Adipose tissue (tissue), 3 donors: ENCODE results near the gene PRKCA. TPM values are rescaled to one million over a fixed set of nuclear protein-coding genes. Genes with fewer than 3 reads are reported as not detected.
"Not testable (repeated sequence)": the region's sequence is repeated elsewhere in the genome, so short reads cannot be mapped to it uniquely, and the experiment has no call there.

Experiments
- H3K27ac ChIP-seq: one replicate; pipeline ENCODE4 v1.5.1; 2013; ENCODE audit warnings: low read depth, low read length
- WGBS, 3 donors: extraction: QIAGEN DNeasy Blood & Tissue Kit; methylation state at CpG; one replicate each; pipeline ENCODE4 v1.1.7; 2013; 5-methylcytosine and 5-hydroxymethylcytosine counted together
- polyA plus RNA-seq, 3 donors: library from polyadenylated mRNA; stranded (reverse); fragments of 200-250 nt; gene quantifications; one replicate each; pipeline ENCODE4 v1.2.3, GENCODE V29; 2013
- donor health status: healthy with polysubstance abuse.
- donor health status: Bipolar disorder and iron deficiency.
- donor health status: healthy.

PRKCA gene
- polyA plus RNA-seq = 1 to 10 TPM; 2.1 to 6.3 (median 2.3) TPM

DNA sequence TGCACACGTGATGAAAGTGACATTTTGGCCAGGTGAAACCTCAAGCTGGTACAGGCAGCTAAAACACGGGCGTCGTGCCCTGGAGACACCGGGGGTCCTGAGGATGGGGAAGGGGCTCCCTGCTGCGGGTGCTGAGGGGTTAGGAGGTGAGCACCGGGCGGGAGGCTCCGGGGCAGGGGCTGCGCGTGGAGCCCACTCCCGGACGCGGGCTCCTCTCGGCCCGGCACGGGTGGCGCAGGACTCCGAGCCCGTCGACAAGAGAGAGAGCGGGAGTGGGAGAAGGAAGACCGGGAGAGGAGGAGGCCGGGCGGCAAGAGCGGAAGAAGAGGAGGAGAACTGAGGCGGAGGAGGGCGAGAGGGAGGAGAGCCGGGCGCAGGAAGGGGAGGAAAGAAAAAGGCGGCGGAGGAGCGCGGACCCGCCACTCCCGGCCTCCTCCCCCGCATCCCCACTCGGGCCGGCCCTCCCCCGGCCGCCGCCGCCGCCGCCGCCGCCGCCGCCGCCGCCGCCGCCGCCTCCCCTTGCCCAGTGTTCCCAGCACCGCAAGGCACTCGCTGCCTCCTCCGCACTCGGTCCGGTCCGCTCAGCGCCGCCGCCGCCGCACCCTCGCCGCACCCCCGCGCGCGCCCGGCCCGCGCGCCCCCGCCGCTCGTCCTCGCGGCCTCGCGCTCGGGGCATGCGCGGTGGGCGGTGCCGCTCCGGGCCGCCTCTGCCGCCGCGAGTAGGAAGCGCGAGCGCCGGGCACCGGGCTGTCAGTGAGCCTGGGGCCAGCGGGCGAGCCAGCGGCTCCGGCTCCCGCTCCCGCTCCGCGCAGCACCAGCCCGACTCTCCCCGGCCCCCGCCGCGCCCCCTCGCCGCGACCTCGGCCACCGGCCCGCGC is at the start of gene PRKCA:
Gene PRKCA (plus strand): TSS at position 750 of the 878 bp plus-strand sequence.
- 1% methylated on average over 43 to 91 of the region's 117 CpGs for WGBS, 3 donors

DNA sequence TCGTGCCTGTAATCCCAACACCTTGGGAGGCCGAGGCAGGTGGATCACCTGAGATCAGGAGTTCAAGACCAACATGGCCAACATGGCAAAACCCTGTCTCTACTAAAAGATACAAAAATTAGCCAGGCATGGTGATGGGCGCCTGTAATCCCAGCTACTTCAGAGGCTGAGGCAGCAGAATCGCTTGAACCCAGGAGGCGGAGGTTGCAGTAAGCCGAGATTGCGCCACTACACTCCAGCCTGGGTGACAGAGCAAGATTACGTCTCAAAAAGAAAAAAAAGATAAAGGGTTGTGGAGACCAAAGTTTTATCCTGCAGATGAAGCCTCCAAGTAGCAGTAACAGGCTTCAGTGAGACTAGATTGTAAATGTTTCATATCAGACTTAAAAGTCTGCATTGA is 49.0 kb upstream of the PRKCA start:
- 74 to 87% (median 76%) methylated on average over 8 of the region's 8 CpGs for WGBS, 3 donors

More for the DNA sequence above, at the start of gene PRKCA:
- H3K27ac ChIP-seq = peak within 1 kb of the TSS; percentile 29

DNA sequence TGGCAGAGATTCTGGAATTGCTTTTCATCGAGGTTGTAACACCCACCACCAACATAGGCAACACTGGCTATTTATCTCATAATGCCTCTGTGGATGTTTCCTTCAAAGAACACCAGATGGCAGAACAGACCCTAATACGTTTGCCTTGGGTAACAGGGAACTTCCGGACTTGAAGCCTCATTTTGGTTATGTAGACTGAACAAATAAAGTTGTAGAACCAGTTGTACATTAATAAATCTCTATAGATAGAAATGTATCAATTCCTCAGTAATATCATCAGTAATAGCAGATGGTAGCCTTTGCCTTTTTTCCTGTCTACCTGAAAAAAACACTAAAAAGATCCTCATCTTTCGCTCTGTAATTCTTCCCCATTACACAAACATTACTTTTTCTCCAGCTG is 47.3 kb upstream of the PRKCA start:
- 22 to 25% (median 23%) methylated on average over 4 of the region's 4 CpGs for WGBS, 3 donors
- H3K27ac ChIP-seq = no peak overlapping the region

More for the DNA sequence above, 49.0 kb upstream of the PRKCA start:
- H3K27ac ChIP-seq = not testable (repeated sequence)

DNA sequence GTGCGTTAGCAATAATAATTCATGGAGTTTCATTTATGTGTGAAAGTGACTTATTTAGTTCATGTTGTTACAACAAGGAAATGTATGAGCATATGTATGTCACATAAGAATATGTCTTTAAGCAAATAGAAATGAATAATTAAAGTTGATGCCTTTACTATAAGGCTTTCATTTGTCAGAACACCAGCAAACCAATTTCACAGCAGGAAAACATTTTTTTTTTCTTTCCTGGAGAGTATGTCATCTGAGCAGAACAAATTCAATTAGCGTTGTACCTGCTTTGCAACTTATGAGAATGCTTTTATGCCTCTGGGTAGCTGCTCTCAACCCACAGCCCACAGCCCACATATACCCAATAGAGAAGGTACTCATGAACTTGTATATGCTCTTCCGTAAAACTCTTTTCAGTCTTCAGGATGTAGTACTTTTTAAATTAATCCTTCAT is 46.9 kb upstream of the PRKCA start:
- 60 to 77% (median 74%) methylated on average over 3 of the region's 3 CpGs for WGBS, 3 donors
- no peak overlapping the region for H3K27ac ChIP-seq

DNA sequence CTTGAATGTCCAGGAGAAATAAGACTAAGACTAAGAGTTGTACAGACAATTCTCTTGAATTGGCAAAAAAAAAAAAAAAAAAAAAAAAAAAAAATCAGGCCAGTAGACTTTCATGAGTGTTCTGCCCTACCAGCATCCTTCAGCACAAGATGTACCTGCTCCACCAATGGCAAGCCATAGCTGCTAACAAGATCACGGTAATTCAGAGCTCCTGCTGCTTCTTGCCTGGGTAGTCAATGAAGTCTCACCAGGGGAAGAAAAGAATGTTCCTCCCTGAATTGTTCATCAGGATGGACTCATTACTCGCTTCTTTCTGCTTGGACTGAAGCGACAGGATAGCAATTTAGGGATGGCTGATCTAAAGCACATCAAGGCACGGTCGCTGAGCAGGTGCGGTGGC is 42.1 kb upstream of the PRKCA start:
- WGBS, 3 donors = 86 to 95% (median 92%) methylated on average over 6 of the region's 6 CpGs
- H3K27ac ChIP-seq = no peak overlapping the region

DNA sequence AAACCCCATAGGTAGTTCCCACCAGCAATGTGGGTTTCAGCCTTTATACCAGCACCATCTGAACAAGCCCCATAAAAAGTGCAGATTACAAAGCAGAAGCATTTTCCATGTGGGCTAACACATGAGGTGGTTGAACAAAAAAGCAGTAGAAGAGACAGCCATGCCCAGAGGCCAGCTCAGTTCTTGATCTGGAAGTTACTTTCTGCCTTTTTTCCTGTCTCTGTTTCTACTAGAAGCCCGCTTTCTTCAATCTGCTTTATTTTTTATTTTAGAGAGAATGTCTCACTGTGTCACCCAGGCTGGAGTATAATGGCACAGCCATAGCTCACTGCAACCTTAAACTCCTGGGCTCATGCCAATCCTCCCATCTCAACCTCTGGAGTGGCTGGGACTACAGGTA is 41.7 kb upstream of the PRKCA start:
- H3K27ac ChIP-seq = no peak overlapping the region
- 96 to 100% (median 96%) methylated on average over 1 of the region's 1 CpG for WGBS, 3 donors

DNA sequence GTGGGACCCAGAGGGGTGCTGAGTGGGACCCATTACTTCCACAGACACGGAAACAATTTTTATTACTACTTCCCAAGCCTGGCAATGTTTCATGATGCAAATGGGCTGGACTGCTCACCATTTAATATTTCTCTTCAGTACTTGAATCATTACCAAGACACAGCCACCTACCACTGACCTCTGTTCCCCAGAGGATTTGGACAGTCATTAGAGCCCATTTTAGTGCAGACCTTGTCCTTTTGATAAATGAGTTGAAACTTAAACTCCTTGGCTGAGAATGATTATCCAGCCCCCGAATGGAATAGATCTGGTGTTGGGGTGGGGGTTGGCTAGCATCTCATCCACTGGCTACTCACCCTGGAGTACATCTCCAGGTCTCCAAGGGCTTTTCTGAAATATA is 39.6 kb upstream of the PRKCA start:
- WGBS, 3 donors = 56 to 60% (median 60%) methylated on average over 2 of the region's 2 CpGs

DNA sequence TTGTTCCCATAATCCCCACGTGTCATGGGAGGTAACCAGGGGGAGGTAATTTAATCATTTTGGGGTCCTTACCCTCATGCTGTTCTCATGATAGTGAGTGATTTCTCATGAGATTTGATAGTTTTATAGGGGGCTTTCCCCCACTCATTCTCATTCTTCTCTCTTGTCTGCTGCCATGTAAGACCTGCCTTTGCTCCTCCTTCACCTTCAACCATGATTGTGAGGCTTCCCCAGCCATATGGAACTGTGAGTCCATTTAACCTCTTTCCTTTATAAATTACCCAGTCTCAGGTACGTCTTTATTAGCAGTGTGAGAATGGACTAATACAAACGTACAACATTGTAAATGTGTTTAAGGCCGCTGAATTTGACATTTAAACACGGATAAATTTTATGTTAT is 37.7 kb upstream of the PRKCA start:
- WGBS, 3 donors = 89 to 94% (median 91%) methylated on average over 5 of the region's 5 CpGs
- no peak overlapping the region for H3K27ac ChIP-seq

More for the DNA sequence above, 39.6 kb upstream of the PRKCA start:
- H3K27ac ChIP-seq = no peak overlapping the region

DNA sequence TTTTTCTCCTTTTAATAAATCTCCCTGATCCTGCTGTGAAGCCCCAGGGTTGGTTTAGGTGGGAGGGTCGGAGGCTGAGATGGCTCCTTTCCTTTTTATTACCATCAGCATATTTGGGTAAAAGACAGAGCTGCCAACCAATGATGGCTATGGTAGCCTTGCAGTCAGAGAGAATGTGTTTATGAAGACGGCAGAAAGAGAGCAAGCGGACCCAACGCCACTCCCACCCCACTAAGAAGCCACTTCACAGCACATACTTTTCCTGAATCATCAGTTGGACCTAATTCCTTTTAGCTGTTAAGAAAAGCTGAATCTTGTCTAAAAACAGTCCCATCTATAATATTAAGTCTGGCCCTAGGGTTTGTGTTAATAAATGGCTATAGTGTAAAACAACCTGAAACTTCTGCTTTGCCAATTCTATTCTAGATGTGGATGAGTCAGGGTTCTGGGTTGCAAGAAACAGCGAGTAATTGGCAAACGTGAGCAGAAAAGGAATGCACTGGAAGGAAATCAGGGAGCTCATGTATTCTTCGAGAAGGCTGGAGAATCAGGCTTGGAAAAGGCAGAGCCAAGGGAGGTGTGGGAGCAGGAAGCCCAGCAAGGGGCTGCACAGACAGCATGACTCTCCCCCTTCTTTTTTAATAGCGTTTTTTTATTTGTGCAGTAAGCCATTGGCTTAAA is 34.0 kb upstream of the PRKCA start:
- WGBS, 3 donors = 62 to 79% (median 64%) methylated on average over 8 of the region's 8 CpGs

DNA sequence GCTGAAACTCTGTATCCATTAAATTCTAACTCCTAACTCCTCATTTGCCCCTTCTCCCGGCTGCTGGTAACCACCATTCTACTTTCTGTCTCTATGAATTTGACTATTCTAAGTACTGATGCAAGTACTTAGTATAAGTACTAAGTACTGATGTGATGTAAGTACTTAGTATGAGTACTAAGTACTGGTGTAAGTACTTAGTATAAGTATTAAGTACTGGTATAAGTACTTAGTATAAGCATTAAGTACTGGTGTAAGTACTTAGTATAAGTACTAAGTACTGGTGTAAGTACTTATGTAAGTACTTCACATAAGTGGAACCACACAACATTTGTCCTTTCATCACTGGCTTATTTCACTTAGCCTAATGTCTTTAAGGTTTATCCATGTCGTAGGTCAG is 32.3 kb upstream of the PRKCA start:
- WGBS, 3 donors = 88 to 95% (median 94%) methylated on average over 2 of the region's 2 CpGs

More for the DNA sequence above, 34.0 kb upstream of the PRKCA start:
- no peak overlapping the region for H3K27ac ChIP-seq

DNA sequence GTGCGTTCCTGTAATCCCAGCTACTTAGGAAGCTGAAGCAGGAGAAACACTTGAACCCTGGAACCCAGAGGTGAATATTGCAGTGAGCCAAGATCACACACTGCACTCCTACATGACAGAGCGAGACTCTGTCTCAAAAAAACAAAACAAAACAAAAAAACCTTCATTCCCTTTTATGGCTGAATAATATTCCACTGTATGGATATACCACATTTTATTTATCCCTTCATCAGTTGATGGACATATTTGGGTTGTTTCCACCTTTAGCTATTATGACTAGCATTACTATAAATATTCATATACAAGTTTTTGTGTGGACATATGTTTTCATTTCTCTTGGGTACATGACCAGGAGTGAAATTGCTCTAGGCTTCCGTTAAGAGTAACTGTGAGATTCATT is 30.9 kb upstream of the PRKCA start:
- no peak overlapping the region for H3K27ac ChIP-seq
- WGBS, 3 donors = 97 to 98% (median 98%) methylated on average over 3 of the region's 3 CpGs

More for the DNA sequence above, 32.3 kb upstream of the PRKCA start:
- H3K27ac ChIP-seq = no peak overlapping the region

DNA sequence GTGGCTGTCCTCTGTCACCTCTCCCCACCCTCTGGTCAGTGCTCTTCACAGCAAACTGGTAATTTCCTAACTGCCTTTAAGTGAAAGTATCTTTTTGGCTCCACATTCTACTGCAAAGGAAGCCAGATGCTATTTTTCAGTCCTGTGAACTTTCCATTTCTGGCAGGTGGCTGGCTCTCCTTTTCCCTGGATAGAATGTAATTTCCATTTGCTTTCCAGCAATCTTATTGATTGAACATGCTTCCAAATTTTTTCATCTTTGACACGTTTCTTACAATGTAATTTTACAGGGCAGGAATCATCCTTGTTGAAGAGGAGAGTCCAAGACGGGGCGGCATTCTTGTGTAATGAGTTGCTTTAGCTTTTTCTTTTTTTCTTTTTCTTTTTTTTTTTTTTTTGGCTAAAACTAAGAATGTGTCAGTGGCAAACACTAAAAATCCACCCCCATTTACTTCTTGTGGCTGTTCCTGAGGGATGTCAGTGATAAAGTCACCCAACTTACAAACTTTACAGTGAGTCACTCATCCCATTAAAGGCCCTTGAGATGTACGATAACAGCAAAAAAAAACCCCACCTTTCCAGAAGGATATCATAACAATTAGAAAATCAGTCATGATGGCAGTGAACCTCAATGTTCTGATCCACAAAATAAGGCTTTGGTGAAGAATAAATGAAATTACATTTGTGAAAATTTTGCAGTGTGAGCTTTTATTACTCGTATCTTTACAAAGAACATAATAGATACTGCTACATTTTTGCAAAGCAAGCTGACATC is 29.4 kb upstream of the PRKCA start:
- 55 to 59% (median 58%) methylated on average over 5 of the region's 5 CpGs for WGBS, 3 donors
- H3K27ac ChIP-seq = no peak overlapping the region

DNA sequence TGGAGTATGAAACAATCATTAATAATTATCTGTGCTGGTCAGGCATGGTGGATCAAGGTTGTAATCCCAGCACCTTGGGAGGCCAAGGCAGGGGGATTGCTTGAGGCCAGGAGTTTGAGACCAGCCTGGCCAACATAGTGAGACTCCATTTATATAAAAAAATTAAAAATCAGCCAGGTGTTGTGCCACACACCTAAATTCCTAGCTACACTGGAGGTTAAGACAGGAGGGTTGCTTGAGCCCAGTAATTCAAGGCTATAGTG is 28.9 kb upstream of the PRKCA start:
- H3K27ac ChIP-seq = no peak overlapping the region

DNA sequence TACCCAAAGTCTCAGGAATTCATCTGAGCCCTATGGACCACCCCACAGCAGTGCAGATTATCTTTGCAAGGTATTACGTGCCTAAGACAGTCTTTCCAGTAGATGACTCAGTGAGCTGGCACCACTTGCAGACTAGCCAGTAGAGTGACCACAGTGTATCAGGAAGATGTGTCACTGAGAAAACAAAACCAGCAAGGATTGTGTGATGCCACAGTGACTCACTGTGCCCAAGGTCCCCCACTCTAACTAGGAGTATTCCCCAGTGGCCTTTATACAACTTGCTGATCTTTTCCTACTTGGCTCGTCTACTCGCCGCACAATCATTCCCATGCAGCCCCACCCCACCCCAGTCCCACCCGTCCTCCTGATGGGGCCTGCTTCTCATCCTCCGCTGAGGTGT is 26.8 kb upstream of the PRKCA start:
- H3K27ac ChIP-seq = no peak overlapping the region
- WGBS, 3 donors = 66 to 86% (median 71%) methylated on average over 6 of the region's 6 CpGs

DNA sequence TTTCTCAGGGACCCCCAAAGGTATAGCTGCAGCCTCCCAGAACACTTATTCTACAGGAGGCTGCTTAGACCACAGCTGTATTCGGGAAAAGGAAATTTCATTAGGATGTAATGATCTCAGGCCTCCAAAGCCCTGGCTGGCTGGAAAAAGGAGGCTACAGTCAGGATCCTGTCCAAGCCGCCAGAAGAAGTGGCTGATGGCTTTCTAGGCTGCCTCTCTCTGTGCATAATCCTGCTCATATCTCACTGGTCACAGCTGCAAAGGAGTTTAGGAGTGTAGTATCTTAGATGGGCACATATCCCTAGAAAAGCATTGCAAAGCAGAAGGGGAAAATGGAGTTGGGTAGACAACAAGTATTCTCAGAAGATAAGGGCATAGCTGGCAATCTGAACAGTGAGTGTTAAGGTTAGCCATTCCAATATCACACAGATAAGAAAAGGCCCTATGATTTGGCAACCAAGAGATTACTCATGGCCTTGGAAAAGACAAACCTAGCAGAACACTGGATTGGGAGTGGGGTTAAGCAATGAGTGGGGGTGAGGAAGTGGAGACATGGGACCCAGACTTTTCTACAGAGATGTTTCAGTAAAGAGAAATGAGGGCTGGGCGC is 26.0 kb upstream of the PRKCA start:
- 75 to 92% (median 85%) methylated on average over 3 of the region's 3 CpGs for WGBS, 3 donors
- no peak overlapping the region for H3K27ac ChIP-seq

DNA sequence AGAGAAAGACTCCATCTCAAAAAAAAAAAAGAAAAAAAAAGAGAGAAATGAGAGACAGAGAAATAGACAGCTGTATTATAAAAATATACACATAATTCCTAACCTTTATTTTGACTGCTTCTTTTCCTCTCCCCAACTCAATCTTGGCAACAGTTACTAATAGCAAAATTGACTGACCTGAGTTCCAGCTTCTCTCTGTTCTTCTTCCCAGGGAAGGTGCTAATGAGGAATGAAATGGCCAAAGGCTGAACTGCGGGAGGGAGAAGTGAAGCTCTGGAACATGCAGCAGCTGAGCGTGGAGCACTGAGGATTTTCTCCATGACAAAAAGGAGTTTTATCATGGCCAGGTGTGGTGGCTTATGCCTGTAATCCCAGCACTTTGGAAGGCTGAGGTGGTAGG is 25.2 kb upstream of the PRKCA start:
- WGBS, 3 donors = 86 to 97% (median 91%) methylated on average over 2 of the region's 2 CpGs
- H3K27ac ChIP-seq = no peak overlapping the region

DNA sequence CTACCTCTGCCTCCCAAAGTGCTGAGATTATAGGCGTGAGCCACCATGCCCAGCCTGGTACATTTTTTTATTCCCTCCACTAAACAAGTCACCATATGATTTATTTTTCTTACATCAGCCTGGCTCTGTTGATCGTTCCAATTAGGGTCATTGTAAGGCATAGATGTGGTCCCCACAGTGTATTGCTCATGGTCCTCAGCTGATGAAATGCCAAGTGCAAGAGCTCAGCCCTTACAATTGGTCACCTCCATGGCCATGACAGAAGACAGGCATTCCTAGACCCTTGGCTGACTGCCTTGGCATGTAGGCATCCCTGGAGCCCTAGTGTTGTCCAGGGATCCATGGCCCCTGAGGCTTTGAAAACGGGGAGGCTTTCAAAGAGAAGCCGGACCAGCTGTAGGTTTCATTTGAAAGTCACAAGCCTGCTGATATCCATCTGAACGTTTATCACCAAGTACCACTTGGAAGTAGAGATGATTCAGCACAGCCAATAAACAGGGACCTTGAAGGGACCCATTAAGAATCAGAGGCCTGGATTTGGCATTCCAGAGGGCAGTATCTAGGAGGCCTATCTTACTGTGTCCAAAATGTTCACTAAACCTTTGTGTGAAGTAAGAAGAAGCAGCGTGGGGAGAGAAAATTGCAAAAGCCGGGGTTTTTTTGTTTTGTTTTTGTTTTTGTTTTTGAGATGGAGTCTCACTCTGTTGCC is 20.6 kb upstream of the PRKCA start:
- H3K27ac ChIP-seq = no peak overlapping the region
- WGBS, 3 donors = 81 to 86% (median 83%) methylated on average over 7 of the region's 7 CpGs

DNA sequence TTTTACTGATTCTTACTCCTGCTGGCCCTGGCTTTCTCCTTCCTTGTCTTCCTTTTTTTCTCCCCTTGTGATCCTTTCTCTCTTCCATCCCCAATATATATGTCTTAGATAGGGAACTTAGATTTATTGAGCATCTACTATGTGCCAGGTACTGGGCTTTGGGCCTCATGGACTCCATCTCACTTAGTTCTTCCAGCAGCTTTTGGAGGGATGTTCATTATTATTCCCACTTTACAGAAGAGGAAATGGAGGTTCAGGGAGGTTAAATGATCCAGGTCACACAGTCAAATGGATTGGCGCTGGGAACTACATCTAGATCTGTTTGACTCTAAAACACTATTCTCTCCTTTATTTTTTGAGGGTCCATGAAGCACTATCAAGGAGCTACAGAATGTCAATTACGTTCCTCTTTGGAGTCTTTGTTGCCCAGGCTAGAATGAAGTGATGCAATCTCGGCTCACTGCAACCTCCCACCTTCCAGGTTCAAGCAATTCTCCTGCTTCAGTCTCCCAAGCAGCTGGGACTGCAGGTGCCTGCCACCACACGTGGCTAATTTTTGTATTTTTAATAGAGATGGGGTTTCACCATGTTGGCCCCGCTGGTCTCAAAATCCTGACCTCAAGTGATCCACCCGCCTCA is 19.0 kb upstream of the PRKCA start:
- 83 to 89% (median 85%) methylated on average over 6 of the region's 6 CpGs for WGBS, 3 donors
- no peak overlapping the region for H3K27ac ChIP-seq
